Glomerular endothelial cell (primary cell): ENCODE measurements around the gene IKZF3. TPM values are rescaled to one million over a fixed set of nuclear protein-coding genes. Genes with fewer than 3 reads are reported as not detected.
"Not testable (repeated sequence)": the region's sequence is repeated elsewhere in the genome, so short reads cannot be mapped to it uniquely, and the experiment has no call there.

Experiments used
- DNase-seq: peaks from one replicate; pipeline ENCODE4 v3.0.0-alpha.2; 2011; ENCODE audit warnings: low read depth, low spot score; ENCODE audit errors: extremely low read depth
- total RNA-seq: library from RNA; depleted of rRNA; stranded (reverse); fragments of >200 nt; gene quantifications from 2 replicates; pipeline ENCODE4 v1.2.3, GENCODE V29; 2015

IKZF3 gene
- total RNA-seq, 1 donor from 2014 or later = not detected

DNA sequence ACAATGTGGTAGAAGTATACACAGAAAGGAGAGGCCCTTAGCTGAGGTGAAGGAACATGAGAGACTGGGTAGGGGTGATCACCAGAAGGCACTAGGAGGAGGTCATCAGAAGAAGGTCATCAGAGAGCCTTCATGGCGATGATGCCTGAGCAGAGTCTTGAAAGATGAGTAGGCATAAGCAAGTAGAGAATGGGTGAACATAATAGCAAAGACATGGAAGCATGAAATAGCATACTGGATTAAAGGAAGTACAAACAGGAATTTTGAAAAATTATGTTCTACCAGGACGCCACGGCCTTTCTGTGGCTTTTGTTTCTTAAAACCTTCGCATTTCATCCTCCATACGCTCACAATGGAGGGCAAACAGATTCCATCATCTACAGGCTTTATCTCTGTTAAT, 2.9 kb downstream of the IKZF3 start:
- DNase-seq = no peak

DNA sequence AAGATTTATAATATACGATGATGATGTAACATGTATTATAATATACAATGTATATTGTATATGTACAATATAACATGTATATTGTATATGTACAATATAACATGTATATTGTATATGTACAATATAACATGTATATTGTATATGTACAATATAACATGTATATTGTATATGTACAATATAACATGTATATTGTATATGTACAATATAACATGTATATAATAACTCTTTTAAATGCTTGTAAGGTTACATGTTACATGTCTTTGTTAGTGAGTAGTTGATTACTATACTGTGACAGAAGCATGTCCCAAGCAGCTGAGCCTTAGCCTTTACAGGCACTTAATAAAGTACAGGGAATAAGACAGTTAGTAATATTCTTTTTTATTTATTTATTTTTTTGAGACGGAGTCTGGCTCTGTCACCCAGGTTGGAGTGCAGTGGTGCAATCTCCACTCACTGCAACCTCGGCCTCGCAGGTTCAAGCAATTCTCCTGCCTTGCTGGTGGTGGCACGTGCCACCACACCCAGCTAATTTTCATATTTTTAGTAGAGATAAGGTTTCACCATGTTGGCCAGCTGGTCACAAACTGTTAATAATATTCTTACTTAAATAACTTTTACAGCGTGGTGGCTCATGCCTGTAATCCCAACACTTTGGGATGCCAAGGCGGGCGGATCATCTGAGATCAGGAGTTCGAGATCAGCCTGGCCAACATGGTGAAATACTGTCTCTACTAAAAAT, 8.0 kb downstream of the IKZF3 start:
- not testable (repeated sequence) for DNase-seq

- DNase-seq = no peak
Measured at GRCh38 chr17:39854909-39855308, 9.2 kb downstream of the IKZF3 start.

DNA sequence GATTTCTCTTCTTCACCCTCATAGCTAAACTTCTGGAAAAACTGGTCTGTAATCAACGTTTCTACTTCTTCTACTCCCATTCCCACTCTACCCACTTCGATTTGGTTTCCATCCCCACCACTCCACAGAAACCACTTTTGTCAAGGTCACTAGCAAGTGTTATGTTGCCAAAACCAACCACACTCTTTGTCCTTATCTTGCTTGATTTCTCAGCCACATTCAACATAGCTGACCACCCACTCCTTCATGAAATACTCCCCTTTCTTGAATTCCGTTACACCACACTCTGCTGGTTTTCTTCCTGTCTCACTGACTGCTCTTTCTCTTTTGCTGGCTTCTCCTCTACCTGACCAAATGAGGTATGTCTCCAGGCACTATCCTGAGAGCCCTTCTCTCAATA, 11.9 kb downstream of the IKZF3 start:
- DNase-seq = no peak

DNA sequence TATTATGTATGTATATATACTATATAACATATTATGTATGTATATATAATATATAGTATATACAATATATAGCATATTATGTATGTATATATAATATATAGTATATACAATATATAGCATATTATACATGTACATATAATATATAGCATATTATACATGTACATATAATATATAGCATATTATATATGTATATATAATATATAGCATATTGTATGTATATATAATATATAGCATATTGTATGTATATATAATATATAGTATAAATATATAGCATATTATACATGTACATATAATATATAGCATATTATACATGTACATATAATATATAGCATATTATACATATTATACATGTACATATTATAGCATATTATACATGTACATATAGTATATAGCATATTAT, 13.9 kb downstream of the IKZF3 start:
- not testable (repeated sequence) for DNase-seq

GRCh38 chr17:39848600-39848999, 15.5 kb downstream of the IKZF3 start:
- DNase-seq = no peak

DNA sequence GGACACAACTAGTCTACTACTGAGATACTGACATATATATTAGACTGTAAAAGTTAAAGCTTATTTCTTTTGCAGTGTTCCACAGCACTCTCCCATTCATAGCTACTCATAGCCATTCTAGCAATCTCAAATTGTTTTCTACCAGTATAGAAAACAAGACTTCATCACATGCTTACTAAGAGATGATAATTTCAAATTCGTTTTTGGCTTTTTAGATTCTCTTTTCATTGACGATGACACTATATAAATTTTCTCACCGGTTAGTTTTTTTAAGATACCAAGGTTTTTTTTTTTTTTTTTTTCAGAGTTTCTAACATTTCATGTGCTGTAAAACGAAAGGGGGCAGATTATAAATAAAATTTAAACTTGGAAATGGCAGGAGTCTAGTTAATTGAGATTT, 17.9 kb downstream of the IKZF3 start:
- DNase-seq = no peak

GRCh38 chr17:39845052-39845846, 18.9 kb downstream of the IKZF3 start:
- DNase-seq = no peak

DNA sequence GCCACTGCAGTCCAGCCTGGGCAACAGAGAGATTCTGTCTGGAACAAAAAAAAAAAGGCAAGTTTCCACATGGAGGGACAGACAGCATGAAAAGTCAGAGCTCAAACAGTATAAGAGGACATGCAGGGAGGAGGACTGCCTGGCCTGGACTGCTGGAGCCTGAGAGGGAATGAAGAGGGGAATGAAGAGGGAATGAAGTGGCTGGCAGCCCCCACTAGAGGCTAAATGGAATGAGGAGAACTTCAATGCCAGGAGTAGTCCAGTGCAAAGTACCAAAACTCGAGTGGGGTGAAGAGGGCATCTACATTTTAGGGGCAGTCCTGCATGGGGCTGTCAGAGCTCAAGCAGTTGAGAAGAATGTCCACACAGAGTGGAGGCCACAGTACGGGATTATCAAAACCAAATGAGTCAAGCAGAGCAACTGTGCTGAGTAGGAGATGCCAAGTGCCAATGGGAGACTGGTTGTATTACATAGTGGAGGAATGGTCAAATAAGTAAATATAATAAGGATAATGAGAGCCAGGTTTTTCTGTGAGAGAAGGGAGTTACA, 22.9 kb downstream of the IKZF3 start:
- DNase-seq = no peak

DNA sequence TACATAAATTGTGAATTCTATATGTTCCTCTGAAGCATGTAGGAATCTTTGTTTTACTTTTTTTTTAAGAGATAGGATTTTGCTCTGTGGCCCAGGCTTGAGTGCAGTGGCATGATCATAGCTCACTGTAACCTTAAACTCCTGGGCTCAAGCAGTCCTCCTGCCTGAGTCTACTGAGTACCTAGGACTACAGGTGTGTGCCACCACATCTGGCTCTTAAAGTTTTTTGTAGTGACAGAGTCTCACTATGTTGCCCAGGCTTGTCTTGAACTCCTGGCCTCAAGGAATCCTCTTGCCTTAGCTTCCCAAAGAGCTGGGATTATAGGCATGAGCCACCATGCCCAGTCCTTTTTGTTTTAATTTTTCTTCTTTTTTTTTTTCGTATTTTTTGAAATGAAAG, 25.3 kb downstream of the IKZF3 start:
- DNase-seq = no peak

GRCh38 chr17:39838057-39838456, 26.1 kb downstream of the IKZF3 start:
- no peak for DNase-seq

DNA sequence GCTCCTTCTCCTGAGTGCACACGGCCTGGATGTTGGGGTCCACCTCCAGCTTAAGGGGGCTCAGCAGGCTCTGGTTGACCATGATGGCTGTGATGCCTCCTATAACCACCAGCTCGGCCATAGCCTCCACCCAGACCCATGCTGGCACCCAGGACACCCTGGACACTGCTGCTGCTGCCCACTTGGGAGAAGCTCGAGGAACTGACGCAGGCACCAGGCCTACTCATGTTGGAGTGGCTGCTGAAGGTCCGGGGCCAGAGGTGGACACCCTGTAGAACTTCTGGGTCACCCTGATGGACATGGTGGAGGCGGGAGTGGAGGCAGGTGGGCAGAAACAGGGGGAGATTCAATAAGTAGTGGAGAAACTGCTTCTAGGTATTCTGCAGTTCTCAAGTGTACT, 28.0 kb downstream of the IKZF3 start:
- DNase-seq = no peak

DNA sequence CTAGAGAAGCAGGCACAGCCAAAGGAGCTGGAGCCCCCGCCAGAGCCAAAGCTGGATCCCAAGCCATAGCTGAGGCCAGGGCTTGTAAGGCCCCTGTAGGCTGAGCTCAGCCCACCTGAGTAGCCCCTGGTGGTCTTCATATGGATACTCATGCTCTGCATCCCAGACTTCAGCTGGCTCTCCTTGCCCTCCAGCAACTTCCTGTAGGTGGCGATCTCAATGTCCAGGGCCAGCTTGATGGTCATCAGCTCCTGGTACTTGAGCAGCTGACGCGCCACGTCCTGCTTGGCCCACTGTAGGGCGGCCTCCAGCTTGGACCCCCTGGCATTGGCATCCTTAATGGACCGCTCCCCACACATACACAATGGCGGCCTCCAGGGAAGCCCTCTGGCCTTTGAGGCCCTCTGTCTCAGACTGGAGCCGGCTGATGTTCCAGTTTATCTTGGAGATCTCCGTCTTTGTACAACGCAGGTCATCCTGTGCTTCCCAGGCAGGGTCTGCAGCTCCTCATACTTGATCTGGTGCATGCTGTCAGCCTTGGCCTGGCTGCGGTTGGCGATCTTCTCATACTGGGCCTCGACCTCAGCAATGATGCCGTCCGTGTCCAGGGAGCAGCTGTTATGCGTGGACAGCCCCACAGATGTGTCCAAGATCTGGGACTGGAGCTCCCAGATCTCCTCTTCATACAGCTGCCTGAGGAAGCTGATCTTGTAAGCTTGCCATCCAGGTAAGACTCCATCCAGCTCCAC, 28.9 kb downstream of the IKZF3 start:
- no peak for DNase-seq

- no peak for DNase-seq
Measured at GRCh38 chr17:39834017-39834416, 30.1 kb downstream of the IKZF3 start.

- DNase-seq = no peak
Measured at GRCh38 chr17:39831588-39831987, 32.5 kb downstream of the IKZF3 start.

DNA sequence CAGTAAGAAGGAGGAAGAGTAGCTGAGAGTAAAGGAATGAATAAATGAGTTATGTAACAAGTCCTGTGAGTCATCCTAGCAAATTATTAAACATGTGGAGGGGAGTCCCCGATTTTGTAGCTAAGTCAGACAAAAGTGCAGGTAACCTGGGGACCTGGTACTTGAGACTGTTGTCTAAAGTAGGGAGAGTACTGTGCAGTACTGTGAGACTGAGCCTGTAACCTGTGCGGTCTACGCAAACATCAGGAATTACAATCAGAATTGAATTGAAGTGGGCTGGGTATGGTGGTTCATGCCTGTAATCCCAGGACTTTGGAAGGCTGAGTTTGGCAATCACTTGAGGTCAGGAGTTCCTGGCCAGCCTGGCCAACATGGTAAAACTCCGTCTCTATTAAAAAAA, 35.7 kb downstream of the IKZF3 start:
- no peak for DNase-seq

DNA sequence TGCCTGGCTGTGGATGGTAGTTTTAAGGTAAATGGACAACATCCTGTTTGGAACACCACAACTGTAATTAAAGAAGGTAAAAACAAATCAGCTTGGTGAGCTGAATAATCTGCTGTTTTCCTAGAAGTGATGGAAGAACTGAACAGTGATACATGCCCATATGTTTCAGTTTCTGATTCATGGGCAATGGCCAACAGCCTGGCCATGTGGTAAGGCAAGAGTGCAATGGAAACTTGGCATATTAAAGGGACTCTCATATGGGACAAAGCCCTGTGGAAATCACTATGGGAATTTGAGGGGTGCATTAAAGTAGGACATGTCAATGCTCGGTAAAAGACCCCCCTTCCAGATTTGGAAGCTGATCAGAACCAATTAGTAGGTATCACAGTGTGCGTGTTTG, 37.8 kb downstream of the IKZF3 start:
- DNase-seq = no peak

DNA sequence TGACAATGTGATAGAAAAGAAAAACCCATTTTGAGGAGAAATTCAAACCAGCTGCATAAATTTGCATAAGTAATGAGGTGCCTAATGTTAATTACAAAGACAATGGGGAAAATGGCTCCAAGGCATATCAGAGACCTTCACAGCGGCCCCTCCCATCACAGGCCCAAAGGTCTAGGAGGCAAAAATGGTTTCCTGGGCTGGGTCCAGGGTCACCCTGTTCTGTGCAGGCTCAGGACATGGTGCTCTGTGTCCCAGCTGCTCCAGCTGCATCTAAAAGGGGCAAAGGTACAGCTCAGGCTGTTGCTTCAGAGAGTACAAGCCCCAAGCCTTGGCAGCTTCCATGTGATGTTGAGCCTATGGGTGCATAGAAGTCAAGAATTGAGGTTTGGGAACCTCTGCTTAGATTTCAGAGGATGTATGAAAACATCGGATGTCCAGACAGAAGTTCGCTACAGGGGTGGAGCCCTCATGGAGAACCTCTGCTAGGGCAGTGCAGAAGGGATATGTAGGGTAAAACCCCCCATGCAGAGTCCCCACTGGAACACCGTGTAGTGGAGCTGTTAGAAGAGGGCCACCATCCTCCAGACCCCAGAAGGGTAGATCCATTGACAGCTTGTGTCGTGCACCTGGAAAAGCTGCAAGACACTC, 40.6 kb downstream of the IKZF3 start:
- no peak for DNase-seq

DNA sequence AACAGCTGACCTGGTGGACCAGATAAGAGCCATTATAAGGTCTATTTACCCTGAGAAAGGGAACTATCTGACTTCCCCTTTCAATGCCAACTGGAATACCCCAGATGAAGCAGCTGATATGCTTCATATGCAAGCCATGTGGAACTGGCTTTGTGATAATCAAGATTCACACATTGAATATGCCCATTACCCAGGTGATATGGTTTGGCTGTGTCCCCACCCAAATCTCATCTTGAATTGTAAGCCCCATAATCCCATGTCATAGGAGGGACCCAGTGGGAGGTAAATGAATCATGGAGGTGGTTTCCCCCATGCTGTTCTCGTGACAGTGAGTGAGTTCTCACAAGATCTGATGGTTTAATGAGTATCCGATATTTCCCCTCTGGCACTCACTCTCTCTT, 42.1 kb downstream of the IKZF3 start:
- DNase-seq = no peak

- DNase-seq = no peak
Measured at GRCh38 chr17:39820987-39821386, 43.1 kb downstream of the IKZF3 start.

DNA sequence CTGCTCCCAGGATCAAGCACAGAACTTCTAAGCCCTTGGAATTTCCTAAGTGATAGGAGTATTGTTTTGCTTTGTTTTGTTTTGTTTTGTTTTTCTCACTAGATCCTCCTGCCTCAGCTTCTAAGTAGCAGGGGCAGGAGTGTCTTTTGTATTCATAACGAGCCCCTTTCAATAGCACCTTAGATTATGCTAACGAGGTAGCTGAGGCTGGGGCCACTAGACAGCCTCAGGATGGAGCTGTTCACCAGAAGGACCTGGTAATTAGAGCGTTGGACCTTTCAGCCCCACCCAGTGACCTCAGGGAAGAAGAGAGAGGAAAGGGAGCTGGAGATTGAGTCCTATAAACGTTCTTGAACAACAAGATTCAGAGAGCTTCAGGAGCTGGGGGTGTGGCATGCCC, 43.6 kb downstream of the IKZF3 start:
- DNase-seq = no peak
